Astrocyte (in vitro differentiated cells and primary cell): Measurements from ENCODE around the gene SCAMP4. TPM values are rescaled to one million over a fixed set of nuclear protein-coding genes. Genes with fewer than 3 reads are reported as not detected.
A peak's percentile ranks its signal among the peaks of the same experiment; 100 is the strongest.

Experiments used
- DNase-seq: peaks from one replicate; pipeline ENCODE4 v3.0.0-alpha.2; 2010; ENCODE audit warnings: low read depth
- FAIRE-seq: peaks from 2 replicates; lab custom pipeline; 2011; peaks lifted over from hg19 to GRCh38; lab: Jason Lieb, UNC
- H2AFZ ChIP-seq: 2 replicates; pipeline ENCODE4 v1.6.0; 2012; ENCODE audit warnings: low read depth, low read length, inconsistent platforms
- H3K27ac ChIP-seq: 2 replicates; pipeline ENCODE4 v1.5.1; 2011; ENCODE audit warnings: low read depth, low read length, inconsistent platforms
- H3K27me3 ChIP-seq: 2 replicates; pipeline ENCODE4 v1.6.0; 2011; ENCODE audit warnings: low read length, inconsistent platforms; ENCODE audit not compliant: insufficient read depth
- H3K36me3 ChIP-seq: 2 replicates; pipeline ENCODE4 v1.5.1; 2011; ENCODE audit warnings: low read length, inconsistent platforms; ENCODE audit not compliant: insufficient read depth
- H3K4me1 ChIP-seq: 2 replicates; pipeline ENCODE4 v1.5.1; 2011; ENCODE audit warnings: low read length, inconsistent platforms; ENCODE audit not compliant: insufficient read depth
- H3K4me2 ChIP-seq: 2 replicates; pipeline ENCODE4 v1.6.0; 2012; ENCODE audit warnings: low read length, inconsistent platforms
- H3K4me3 ChIP-seq: 2 replicates; pipeline ENCODE4 v1.5.1; 2011; ENCODE audit warnings: low read depth, mild to moderate bottlenecking, low read length, inconsistent platforms; ENCODE audit not compliant: insufficient read depth
- H3K79me2 ChIP-seq: 2 replicates; pipeline ENCODE4 v1.6.0; 2012; ENCODE audit warnings: mild to moderate bottlenecking, low read length, inconsistent platforms; ENCODE audit not compliant: insufficient read depth
- H3K9ac ChIP-seq: 2 replicates; pipeline ENCODE4 v1.6.0; 2012; ENCODE audit warnings: mild to moderate bottlenecking, low read length, inconsistent platforms
- H3K9me3 ChIP-seq: 2 replicates; pipeline ENCODE4 v1.5.1; 2012; ENCODE audit warnings: low read depth, mild to moderate bottlenecking, low read length, inconsistent platforms; ENCODE audit not compliant: insufficient read depth
- H4K20me1 ChIP-seq: 2 replicates; pipeline ENCODE4 v1.6.0; 2012; ENCODE audit warnings: low read length, inconsistent platforms; ENCODE audit not compliant: insufficient read depth
- H3K27ac Mint-ChIP-seq: one replicate; pipeline ENCODE4 v1.8.0; 2021; ENCODE audit warnings: mild to moderate bottlenecking, mixed read lengths; ENCODE audit not compliant: unreplicated experiment
- H3K27me3 Mint-ChIP-seq: one replicate; pipeline ENCODE4 v1.8.0; 2021; ENCODE audit warnings: low read depth, mixed read lengths; ENCODE audit not compliant: unreplicated experiment
- H3K36me3 Mint-ChIP-seq: one replicate; pipeline ENCODE4 v1.8.0; 2021; ENCODE audit warnings: low read depth, mixed read lengths; ENCODE audit not compliant: unreplicated experiment
- H3K4me1 Mint-ChIP-seq: one replicate; pipeline ENCODE4 v1.8.0; 2021; ENCODE audit warnings: low read depth, mixed read lengths; ENCODE audit not compliant: unreplicated experiment
- H3K4me3 Mint-ChIP-seq: one replicate; pipeline ENCODE4 v1.8.0; 2021; ENCODE audit warnings: mild to moderate bottlenecking, moderate library complexity, mixed read lengths; ENCODE audit not compliant: unreplicated experiment
- H3K9me3 Mint-ChIP-seq: one replicate; pipeline ENCODE4 v1.8.0; 2021; ENCODE audit warnings: mild to moderate bottlenecking, mixed read lengths; ENCODE audit not compliant: unreplicated experiment
- CTCF ChIP-seq: IDR thresholded peaks from 2 replicates; pipeline ENCODE4 v1.5.1; 2011; ENCODE audit warnings: low read depth, mild to moderate bottlenecking, inconsistent platforms, low read length, moderate library complexity; ENCODE audit not compliant: insufficient read depth
- EZH2 ChIP-seq: IDR thresholded peaks from 2 replicates; pipeline ENCODE4 v1.6.1; 2012; ENCODE audit warnings: mild to moderate bottlenecking, low read length, inconsistent platforms; ENCODE audit not compliant: insufficient read depth
- total RNA-seq: library from RNA; stranded (reverse); gene quantifications from 2 replicates; pipeline ENCODE4 v1.2.1, GENCODE V29; 2021

The SCAMP4 gene
- total RNA-seq, 1 donor from 2014 or later = 72.2 TPM

- DNase-seq (no peak), FAIRE-seq (no peak)
- Histone ChIP-seq H3K4me2 (peak overlapping the region; percentile 98), H3K79me2 (peaks cover 60% of the 10 kb centered on the region), H4K20me1 (peaks cover 53% of the 10 kb centered on the region), H3K27ac (no peak overlapping the region), H3K4me1 (peaks cover 40% of the 10 kb centered on the region), H3K36me3 (no peaks in the 10 kb centered on the region), H3K9me3 (no peaks in the 10 kb centered on the region), H2AFZ (no peak overlapping the region), H3K9ac (peak overlapping the region; percentile 85), H3K27me3 (no peaks in the 10 kb centered on the region), H3K4me3 (peak overlapping the region; percentile 86)
- Mint-ChIP-seq H3K27ac (peak overlapping the region; percentile 87), H3K36me3 (no peaks in the 10 kb centered on the region), H3K4me1 (peaks cover 4% of the 10 kb centered on the region), H3K27me3 (no peaks in the 10 kb centered on the region), H3K9me3 (no peaks in the 10 kb centered on the region), H3K4me3 (peak overlapping the region; percentile 90)
- TF ChIP-seq CTCF (no peak), EZH2 (no peak)
Observed at GRCh38 chr19:1861599-1862031, 43.6 kb upstream of the SCAMP4 start.

- H3K4me3 Mint-ChIP-seq = peak overlapping the region; percentile 90
- no peak for FAIRE-seq
- H3K9me3 Mint-ChIP-seq = no peaks in the 10 kb centered on the region
- no peaks in the 10 kb centered on the region for H3K36me3 Mint-ChIP-seq
- no peaks in the 10 kb centered on the region for H3K27me3 ChIP-seq
- H3K36me3 ChIP-seq = no peaks in the 10 kb centered on the region
- peak overlapping the region; percentile 26 for H3K27ac ChIP-seq
- H3K27ac Mint-ChIP-seq = peak overlapping the region; percentile 87
- H3K27me3 Mint-ChIP-seq = no peaks in the 10 kb centered on the region
- TF ChIP-seq CTCF (no peak), EZH2 (no peak)
- H4K20me1 ChIP-seq = peaks cover 52% of the 10 kb centered on the region
- peak overlapping the region; percentile 86 for H3K4me3 ChIP-seq
- DNase-seq = no peak
- H3K4me2 ChIP-seq = peak overlapping the region; percentile 98
- no peaks in the 10 kb centered on the region for H3K9me3 ChIP-seq
- H3K4me1 Mint-ChIP-seq = peaks cover 4% of the 10 kb centered on the region
- peaks cover 56% of the 10 kb centered on the region for H3K79me2 ChIP-seq
- H3K4me1 ChIP-seq = peaks cover 37% of the 10 kb centered on the region
- peak overlapping the region; percentile 85 for H3K9ac ChIP-seq
- H2AFZ ChIP-seq = no peak overlapping the region
Observed at GRCh38 chr19:1862068-1862423, 43.2 kb upstream of the SCAMP4 start.

- Mint-ChIP-seq H3K4me3 (peak overlapping the region; percentile 90), H3K27ac (peak overlapping the region; percentile 87), H3K36me3 (no peaks in the 10 kb centered on the region), H3K4me1 (peaks cover 4% of the 10 kb centered on the region), H3K9me3 (no peaks in the 10 kb centered on the region), H3K27me3 (no peaks in the 10 kb centered on the region)
- Histone ChIP-seq H3K4me3 (peak overlapping the region; percentile 86), H4K20me1 (peaks cover 50% of the 10 kb centered on the region), H3K27ac (peak overlapping the region; percentile 38), H3K9me3 (no peaks in the 10 kb centered on the region), H3K79me2 (peaks cover 50% of the 10 kb centered on the region), H2AFZ (no peak overlapping the region), H3K27me3 (no peaks in the 10 kb centered on the region), H3K4me1 (peaks cover 31% of the 10 kb centered on the region), H3K9ac (peak overlapping the region; percentile 85), H3K36me3 (no peaks in the 10 kb centered on the region), H3K4me2 (peak overlapping the region; percentile 98)
- TF ChIP-seq CTCF = no peak
- TF ChIP-seq EZH2 = no peak
- DNase-seq (no peak), FAIRE-seq (no peak)
Observed at GRCh38 chr19:1862424-1863327, 42.5 kb upstream of the SCAMP4 start.
